Mesenchymal stem cell (in vitro differentiated cells and primary cell): ENCODE data around the gene CD300E.

Source experiments
- DNase-seq: peaks from one replicate; pipeline ENCODE4 v3.0.0-alpha.2; 2013
- H2AFZ ChIP-seq: one replicate; pipeline ENCODE4 v1.6.1; 2013; ENCODE audit warnings: low read depth, mild to moderate bottlenecking, control low read depth, inconsistent platforms, low read length, moderate library complexity
- H2AK5ac ChIP-seq: 2 replicates; pipeline ENCODE4 v1.6.1; 2013; ENCODE audit warnings: low read length, moderate library complexity, mild to moderate bottlenecking, inconsistent platforms; ENCODE audit not compliant: severe bottlenecking
- H2BK120ac ChIP-seq: one replicate; pipeline ENCODE4 v1.6.1; 2013; ENCODE audit warnings: low read depth, mild to moderate bottlenecking, inconsistent platforms, low read length, moderate library complexity
- H2BK12ac ChIP-seq, 2 experiments: one replicate each; pipeline ENCODE4 v1.6.1; 2013; ENCODE audit warnings: inconsistent platforms in 2 of 2, low read length in 2 of 2, mild to moderate bottlenecking in 2 of 2, moderate library complexity in 2 of 2, control low read depth in 1 of 2
- H2BK15ac ChIP-seq: one replicate; pipeline ENCODE4 v1.6.1; 2013; ENCODE audit warnings: mild to moderate bottlenecking, low read depth, inconsistent platforms; ENCODE audit not compliant: poor library complexity, severe bottlenecking
- H2BK5ac ChIP-seq: 2 replicates; pipeline ENCODE4 v1.6.1; 2013; ENCODE audit warnings: low read depth, mild to moderate bottlenecking, low read length, control low read depth, inconsistent platforms; ENCODE audit not compliant: poor library complexity, severe bottlenecking
- H3K14ac ChIP-seq, 2 experiments: one replicate each; pipeline ENCODE4 v1.6.1; 2013; ENCODE audit warnings: inconsistent platforms in 2 of 2, low read length in 2 of 2, control low read depth in 1 of 2, mild to moderate bottlenecking in 1 of 2, moderate library complexity in 1 of 2
- H3K18ac ChIP-seq, 2 experiments: one replicate each; pipeline ENCODE4 v1.6.1; 2013; ENCODE audit warnings: inconsistent platforms in 2 of 2, low read length in 2 of 2, control low read depth in 1 of 2, low read depth in 1 of 2, mild to moderate bottlenecking in 1 of 2
- H3K23ac ChIP-seq, 2 experiments: one replicate each; pipeline ENCODE4 v1.6.1; 2013; ENCODE audit warnings: inconsistent platforms in 2 of 2, low read length in 2 of 2, mild to moderate bottlenecking in 2 of 2, moderate library complexity in 2 of 2, control low read depth in 1 of 2
- H3K27ac ChIP-seq: 2 replicates; pipeline ENCODE4 v1.5.1; 2013; ENCODE audit warnings: mild to moderate bottlenecking, moderate library complexity, low read length, control low read depth, inconsistent platforms; ENCODE audit not compliant: poor library complexity, severe bottlenecking
- H3K27me3 ChIP-seq, 2 experiments: 2 replicates each; pipeline versions ENCODE4 v1.6.1 to v1.7.0; 2013; ENCODE audit warnings: low read length in 2 of 2, mild to moderate bottlenecking in 2 of 2, moderate library complexity in 2 of 2, control low read depth in 1 of 2, inconsistent platforms in 1 of 2; ENCODE audit not compliant: control insufficient read depth in 1 of 2, insufficient read depth in 1 of 2
- H3K36me3 ChIP-seq, 2 experiments: 2 replicates each; pipeline versions ENCODE4 v1.6.1 to v1.7.0; 2013; ENCODE audit warnings: low read length in 2 of 2, control low read depth in 1 of 2, inconsistent platforms in 1 of 2, low read depth in 1 of 2, mild to moderate bottlenecking in 1 of 2; ENCODE audit not compliant: insufficient read depth in 2 of 2, control insufficient read depth in 1 of 2
- H3K4ac ChIP-seq, 2 experiments: one replicate each; pipeline ENCODE4 v1.6.1; 2013; ENCODE audit warnings: inconsistent platforms in 2 of 2, low read length in 2 of 2, mild to moderate bottlenecking in 2 of 2, moderate library complexity in 2 of 2, control low read depth in 1 of 2, low read depth in 1 of 2
- H3K4me1 ChIP-seq: 2 replicates; pipeline ENCODE4 v1.6.1; 2013; ENCODE audit warnings: low read depth, low read length, control low read depth; ENCODE audit not compliant: control insufficient read depth, insufficient read depth
- H3K4me2 ChIP-seq: 2 replicates; pipeline ENCODE4 v1.6.1; 2013; ENCODE audit warnings: low read length, mild to moderate bottlenecking, inconsistent platforms; ENCODE audit not compliant: poor library complexity, severe bottlenecking
- H3K4me3 ChIP-seq, 2 experiments: 2 replicates each; pipeline versions ENCODE4 v1.5.1 to v1.7.0; 2013; ENCODE audit warnings: low read length in 2 of 2, mild to moderate bottlenecking in 2 of 2, control low read depth in 1 of 2, low read depth in 1 of 2; ENCODE audit not compliant: insufficient read depth in 1 of 2
- H3K79me1 ChIP-seq: replicated peaks from 2 replicates; pipeline ENCODE4 v1.6.1; 2013; ENCODE audit warnings: mild to moderate bottlenecking, control low read depth, low read length, inconsistent platforms; ENCODE audit not compliant: poor library complexity, severe bottlenecking
- H3K9ac ChIP-seq: 2 replicates; pipeline ENCODE4 v1.7.0; 2013; ENCODE audit warnings: mild to moderate bottlenecking, low read length, moderate library complexity
- H3K9me3 ChIP-seq: 2 replicates; pipeline ENCODE4 v1.7.0; 2013; ENCODE audit warnings: mild to moderate bottlenecking, low read length; ENCODE audit not compliant: control insufficient read depth
- H4K8ac ChIP-seq: one replicate; pipeline ENCODE4 v1.6.1; 2013; ENCODE audit warnings: inconsistent platforms, mild to moderate bottlenecking, low read length, moderate library complexity
- H4K91ac ChIP-seq: one replicate; pipeline ENCODE4 v1.6.1; 2013; ENCODE audit warnings: mild to moderate bottlenecking, low read length, inconsistent platforms
- WGBS: methylation state at CpG from one replicate; pipeline ENCODE4 v1.1.7; 2013; ENCODE audit warnings: mixed read lengths; 5-methylcytosine and 5-hydroxymethylcytosine counted together

The CD300E gene

GRCh38 chr17:74641958-74642298, 18.4 kb upstream of the CD300E start:
- H3K36me3 ChIP-seq: no peaks in the 10 kb centered on the region
- no peak overlapping the region for H3K4me3 ChIP-seq
- no peaks in the 10 kb centered on the region for H3K9me3 ChIP-seq
- H3K4ac ChIP-seq: no peak overlapping the region
- no peak overlapping the region for H4K8ac ChIP-seq
- H2BK15ac ChIP-seq: no peak overlapping the region
- no peak overlapping the region for H3K9ac ChIP-seq
- no peaks in the 10 kb centered on the region for H3K79me1 ChIP-seq
- no peak overlapping the region for H4K91ac ChIP-seq
- H3K14ac ChIP-seq: no peak overlapping the region
- no peak overlapping the region for H3K4me2 ChIP-seq
- H3K27me3 ChIP-seq: peaks cover 19 to 68% of the 10 kb centered on the region in 2 experiments
- H3K27ac ChIP-seq: no peak overlapping the region
- 84% methylated on average over 2 of the region's 2 CpGs for WGBS
- no peak overlapping the region for H2BK120ac ChIP-seq
- no peak overlapping the region for H2AFZ ChIP-seq
- H2BK12ac ChIP-seq: no peak overlapping the region
- no peak overlapping the region for H2BK5ac ChIP-seq
- H3K4me1 ChIP-seq: no peaks in the 10 kb centered on the region
- no peak overlapping the region for H3K18ac ChIP-seq
- DNase-seq: no peak
- no peak overlapping the region for H3K23ac ChIP-seq
- H2AK5ac ChIP-seq: no peak overlapping the region

GRCh38 chr17:74641224-74641957, 17.9 kb upstream of the CD300E start:
- no peak overlapping the region for H3K14ac ChIP-seq
- H2BK5ac ChIP-seq: no peak overlapping the region
- no peak overlapping the region for H3K4me2 ChIP-seq
- H2BK120ac ChIP-seq: no peak overlapping the region
- H3K9ac ChIP-seq: no peak overlapping the region
- H2BK12ac ChIP-seq: no peak overlapping the region
- no peak overlapping the region for H2BK15ac ChIP-seq
- H3K4me3 ChIP-seq: no peak overlapping the region
- H3K4me1 ChIP-seq: no peaks in the 10 kb centered on the region
- DNase-seq: no peak
- H3K4ac ChIP-seq: no peak overlapping the region
- no peaks in the 10 kb centered on the region for H3K36me3 ChIP-seq
- H2AK5ac ChIP-seq: no peak overlapping the region
- H3K23ac ChIP-seq: no peak overlapping the region
- H3K79me1 ChIP-seq: no peaks in the 10 kb centered on the region
- no peaks in the 10 kb centered on the region for H3K9me3 ChIP-seq
- WGBS: 65% methylated on average over 6 of the region's 6 CpGs
- peaks cover 19 to 72% of the 10 kb centered on the region in 2 experiments for H3K27me3 ChIP-seq
- no peak overlapping the region for H2AFZ ChIP-seq
- no peak overlapping the region for H3K27ac ChIP-seq
- H3K18ac ChIP-seq: no peak overlapping the region
- no peak overlapping the region for H4K8ac ChIP-seq
- H4K91ac ChIP-seq: no peak overlapping the region

GRCh38 chr17:74639704-74640151, 16.2 kb upstream of the CD300E start:
- Histone ChIP-seq H3K9me3 (no peaks in the 10 kb centered on the region), H3K27me3 (peaks cover 22 to 71% of the 10 kb centered on the region in 2 experiments), H3K18ac (no peak overlapping the region), H2BK15ac (no peak overlapping the region), H3K79me1 (no peaks in the 10 kb centered on the region), H3K27ac (no peak overlapping the region), H3K4ac (no peak overlapping the region), H3K9ac (no peak overlapping the region), H3K4me1 (no peaks in the 10 kb centered on the region), H2BK120ac (no peak overlapping the region), H4K91ac (no peak overlapping the region), H2BK12ac (no peak overlapping the region), H2AK5ac (no peak overlapping the region), H2BK5ac (no peak overlapping the region), H3K14ac (no peak overlapping the region), H3K36me3 (no peaks in the 10 kb centered on the region), H3K4me2 (no peak overlapping the region), H3K23ac (no peak overlapping the region), H3K4me3 (no peak overlapping the region), H4K8ac (no peak overlapping the region), H2AFZ (no peak overlapping the region)
- no peak for DNase-seq
- 79% methylated on average over 10 of the region's 10 CpGs for WGBS

- Histone ChIP-seq H3K4ac (no peak overlapping the region), H2BK15ac (no peak overlapping the region), H3K23ac (no peak overlapping the region), H3K9ac (no peak overlapping the region), H3K9me3 (no peaks in the 10 kb centered on the region), H2AK5ac (no peak overlapping the region), H3K27ac (no peak overlapping the region), H2AFZ (no peak overlapping the region), H3K36me3 (no peaks in the 10 kb centered on the region), H3K18ac (no peak overlapping the region), H3K27me3 (peaks cover 22 to 69% of the 10 kb centered on the region in 2 experiments), H3K4me3 (no peak overlapping the region), H2BK120ac (no peak overlapping the region), H3K14ac (no peak overlapping the region), H4K91ac (no peak overlapping the region), H2BK12ac (no peak overlapping the region), H4K8ac (no peak overlapping the region), H3K79me1 (no peaks in the 10 kb centered on the region), H2BK5ac (no peak overlapping the region), H3K4me1 (peaks cover 1% of the 10 kb centered on the region), H3K4me2 (no peak overlapping the region)
- no peak for DNase-seq
- WGBS: 49% methylated on average over 2 of the region's 2 CpGs
Observed at GRCh38 chr17:74637926-74638325, 14.4 kb upstream of the CD300E start.
